ENCODE results near the gene TTC23L.

Gene TTC23L

GRCh38 chr5:34869256-34869655 lies 30.3 kb downstream of the TTC23L start:
- no peaks in the 10 kb centered on the region for H3K27me3 ChIP-seq (ENCODE audit: control insufficient read depth in 1 of 2, insufficient read depth in 2 of 2, low read length in 2 of 2)
- H3K27ac ChIP-seq (ENCODE audit: low read length), result no peak overlapping the region
- H3K9ac ChIP-seq (ENCODE audit: low read length in 2 of 2), result no peak overlapping the region
- no peaks in the 10 kb centered on the region for H3K4me1 ChIP-seq (ENCODE audit: control insufficient read depth, insufficient read depth, low read length)
- H3K4me3 ChIP-seq (ENCODE audit: low read length in 2 of 2), result no peak overlapping the region
- no peaks in the 10 kb centered on the region for H3K9me3 ChIP-seq (ENCODE audit: control insufficient read depth in 2 of 2, low read length in 2 of 2)
- H3K36me3 ChIP-seq (ENCODE audit: control insufficient read depth in 2 of 2, insufficient read depth in 2 of 2, low read length in 2 of 2), result no peaks in the 10 kb centered on the region

GRCh38 chr5:34870382-34870781 lies 31.4 kb downstream of the TTC23L start:
- Histone ChIP-seq H3K9ac (ENCODE audit: low read length in 2 of 2) (no peak overlapping the region), H3K27ac (ENCODE audit: low read length) (no peak overlapping the region), H3K4me3 (ENCODE audit: low read length in 2 of 2) (no peak overlapping the region), H3K4me1 (ENCODE audit: control insufficient read depth, insufficient read depth, low read length) (no peaks in the 10 kb centered on the region), H3K36me3 (ENCODE audit: control insufficient read depth in 2 of 2, insufficient read depth in 2 of 2, low read length in 2 of 2) (no peaks in the 10 kb centered on the region), H3K9me3 (ENCODE audit: control insufficient read depth in 2 of 2, low read length in 2 of 2) (peaks cover 0 to 2% of the 10 kb centered on the region in 2 donors), H3K27me3 (ENCODE audit: control insufficient read depth in 1 of 2, insufficient read depth in 2 of 2, low read length in 2 of 2) (no peaks in the 10 kb centered on the region)

- no peaks in the 10 kb centered on the region for H3K36me3 ChIP-seq (ENCODE audit: control insufficient read depth in 2 of 2, insufficient read depth in 2 of 2, low read length in 2 of 2)
- no peak overlapping the region for H3K27ac ChIP-seq (ENCODE audit: low read length)
- H3K4me1 ChIP-seq (ENCODE audit: control insufficient read depth, insufficient read depth, low read length), result no peaks in the 10 kb centered on the region
- H3K9me3 ChIP-seq (ENCODE audit: control insufficient read depth in 2 of 2, low read length in 2 of 2), result peaks cover 0 to 8% of the 10 kb centered on the region in 2 donors
- H3K9ac ChIP-seq (ENCODE audit: low read length in 2 of 2), result no peak overlapping the region
- no peaks in the 10 kb centered on the region for H3K27me3 ChIP-seq (ENCODE audit: control insufficient read depth in 1 of 2, insufficient read depth in 2 of 2, low read length in 2 of 2)
- H3K4me3 ChIP-seq (ENCODE audit: low read length in 2 of 2), result no peak overlapping the region
These were observed 37.3 kb downstream of the TTC23L start for GRCh38 chr5:34876275-34876674.

GRCh38 chr5:34881246-34881645 lies 42.3 kb downstream of the TTC23L start:
- Histone ChIP-seq H3K27me3 (ENCODE audit: control insufficient read depth in 1 of 2, insufficient read depth in 2 of 2, low read length in 2 of 2) (no peaks in the 10 kb centered on the region), H3K36me3 (ENCODE audit: control insufficient read depth in 2 of 2, insufficient read depth in 2 of 2, low read length in 2 of 2) (no peaks in the 10 kb centered on the region), H3K4me3 (ENCODE audit: low read length in 2 of 2) (no peak overlapping the region), H3K9me3 (ENCODE audit: control insufficient read depth in 2 of 2, low read length in 2 of 2) (peaks cover 0 to 3% of the 10 kb centered on the region in 2 donors), H3K27ac (ENCODE audit: low read length) (no peak overlapping the region), H3K9ac (ENCODE audit: low read length in 2 of 2) (no peak overlapping the region), H3K4me1 (ENCODE audit: control insufficient read depth, insufficient read depth, low read length) (no peaks in the 10 kb centered on the region)

- H3K4me3 ChIP-seq (ENCODE audit: low read length in 2 of 2), result no peak overlapping the region
- H3K9ac ChIP-seq (ENCODE audit: low read length in 2 of 2), result no peak overlapping the region
- H3K36me3 ChIP-seq (ENCODE audit: control insufficient read depth in 2 of 2, insufficient read depth in 2 of 2, low read length in 2 of 2), result no peaks in the 10 kb centered on the region
- no peaks in the 10 kb centered on the region for H3K9me3 ChIP-seq (ENCODE audit: control insufficient read depth in 2 of 2, low read length in 2 of 2)
- no peaks in the 10 kb centered on the region for H3K27me3 ChIP-seq (ENCODE audit: control insufficient read depth in 1 of 2, insufficient read depth in 2 of 2, low read length in 2 of 2)
- no peak overlapping the region for H3K27ac ChIP-seq (ENCODE audit: low read length)
- no peaks in the 10 kb centered on the region for H3K4me1 ChIP-seq (ENCODE audit: control insufficient read depth, insufficient read depth, low read length)
These were observed 47.6 kb downstream of the TTC23L start for GRCh38 chr5:34886392-34887119.

- H3K27ac ChIP-seq (ENCODE audit: low read length), result no peak overlapping the region
- H3K4me1 ChIP-seq (ENCODE audit: control insufficient read depth, insufficient read depth, low read length), result no peaks in the 10 kb centered on the region
- no peak overlapping the region for H3K9ac ChIP-seq (ENCODE audit: low read length in 2 of 2)
- no peak overlapping the region for H3K4me3 ChIP-seq (ENCODE audit: low read length in 2 of 2)
- no peaks in the 10 kb centered on the region for H3K36me3 ChIP-seq (ENCODE audit: control insufficient read depth in 2 of 2, insufficient read depth in 2 of 2, low read length in 2 of 2)
- H3K9me3 ChIP-seq (ENCODE audit: control insufficient read depth in 2 of 2, low read length in 2 of 2), result no peaks in the 10 kb centered on the region
- H3K27me3 ChIP-seq (ENCODE audit: control insufficient read depth in 1 of 2, insufficient read depth in 2 of 2, low read length in 2 of 2), result no peaks in the 10 kb centered on the region
These were observed 50.4 kb downstream of the TTC23L start for GRCh38 chr5:34889394-34889793.

GRCh38 chr5:34891981-34892380 lies 53.0 kb downstream of the TTC23L start:
- no peak overlapping the region for H3K27ac ChIP-seq (ENCODE audit: low read length)
- H3K4me3 ChIP-seq (ENCODE audit: low read length in 2 of 2), result no peak overlapping the region

GRCh38 chr5:34892414-34892813 lies 53.5 kb downstream of the TTC23L start:
- H3K4me1 ChIP-seq (ENCODE audit: control insufficient read depth, insufficient read depth, low read length), result no peaks in the 10 kb centered on the region
- H3K9me3 ChIP-seq (ENCODE audit: control insufficient read depth in 2 of 2, low read length in 2 of 2), result no peaks in the 10 kb centered on the region
- H3K4me3 ChIP-seq (ENCODE audit: low read length in 2 of 2), result no peak overlapping the region
- H3K9ac ChIP-seq (ENCODE audit: low read length in 2 of 2), result no peak overlapping the region
- H3K27ac ChIP-seq (ENCODE audit: low read length), result no peak overlapping the region
- peaks cover 2% of the 10 kb centered on the region in 2 donors for H3K36me3 ChIP-seq (ENCODE audit: control insufficient read depth in 2 of 2, insufficient read depth in 2 of 2, low read length in 2 of 2)
- no peaks in the 10 kb centered on the region for H3K27me3 ChIP-seq (ENCODE audit: control insufficient read depth in 1 of 2, insufficient read depth in 2 of 2, low read length in 2 of 2)

More at GRCh38 chr5:34891981-34892380, 53.0 kb downstream of the TTC23L start:
- Histone ChIP-seq H3K27me3 (ENCODE audit: control insufficient read depth in 1 of 2, insufficient read depth in 2 of 2, low read length in 2 of 2) (no peaks in the 10 kb centered on the region), H3K9me3 (ENCODE audit: control insufficient read depth in 2 of 2, low read length in 2 of 2) (no peaks in the 10 kb centered on the region), H3K4me1 (ENCODE audit: control insufficient read depth, insufficient read depth, low read length) (no peaks in the 10 kb centered on the region), H3K36me3 (ENCODE audit: control insufficient read depth in 2 of 2, insufficient read depth in 2 of 2, low read length in 2 of 2) (peaks cover 2% of the 10 kb centered on the region in 2 donors), H3K9ac (ENCODE audit: low read length in 2 of 2) (no peak overlapping the region)

- Histone ChIP-seq H3K27ac (ENCODE audit: low read length) (no peak overlapping the region), H3K4me3 (ENCODE audit: low read length in 2 of 2) (no peak overlapping the region), H3K36me3 (ENCODE audit: control insufficient read depth in 2 of 2, insufficient read depth in 2 of 2, low read length in 2 of 2) (peaks cover 2% of the 10 kb centered on the region in 2 donors), H3K27me3 (ENCODE audit: control insufficient read depth in 1 of 2, insufficient read depth in 2 of 2, low read length in 2 of 2) (no peaks in the 10 kb centered on the region), H3K9me3 (ENCODE audit: control insufficient read depth in 2 of 2, low read length in 2 of 2) (no peaks in the 10 kb centered on the region), H3K4me1 (ENCODE audit: control insufficient read depth, insufficient read depth, low read length) (no peaks in the 10 kb centered on the region), H3K9ac (ENCODE audit: low read length in 2 of 2) (no peak overlapping the region)
These were observed 55.8 kb downstream of the TTC23L start for GRCh38 chr5:34894716-34895115.

- Histone ChIP-seq H3K9me3 (ENCODE audit: control insufficient read depth in 2 of 2, low read length in 2 of 2) (no peaks in the 10 kb centered on the region), H3K4me3 (ENCODE audit: low read length in 2 of 2) (no peak overlapping the region), H3K27ac (ENCODE audit: low read length) (no peak overlapping the region), H3K4me1 (ENCODE audit: control insufficient read depth, insufficient read depth, low read length) (no peaks in the 10 kb centered on the region), H3K9ac (ENCODE audit: low read length in 2 of 2) (no peak overlapping the region), H3K27me3 (ENCODE audit: control insufficient read depth in 1 of 2, insufficient read depth in 2 of 2, low read length in 2 of 2) (no peaks in the 10 kb centered on the region), H3K36me3 (ENCODE audit: control insufficient read depth in 2 of 2, insufficient read depth in 2 of 2, low read length in 2 of 2) (peaks cover 2% of the 10 kb centered on the region in 2 donors)
These were observed 56.9 kb downstream of the TTC23L start for GRCh38 chr5:34895641-34896419.

- Histone ChIP-seq H3K4me1 (ENCODE audit: control insufficient read depth, insufficient read depth, low read length) (no peaks in the 10 kb centered on the region), H3K4me3 (ENCODE audit: low read length in 2 of 2) (no peak overlapping the region), H3K27ac (ENCODE audit: low read length) (no peak overlapping the region), H3K36me3 (ENCODE audit: control insufficient read depth in 2 of 2, insufficient read depth in 2 of 2, low read length in 2 of 2) (peaks cover 2 to 5% of the 10 kb centered on the region in 2 donors), H3K9ac (ENCODE audit: low read length in 2 of 2) (no peak overlapping the region), H3K9me3 (ENCODE audit: control insufficient read depth in 2 of 2, low read length in 2 of 2) (no peaks in the 10 kb centered on the region), H3K27me3 (ENCODE audit: control insufficient read depth in 1 of 2, insufficient read depth in 2 of 2, low read length in 2 of 2) (no peaks in the 10 kb centered on the region)
These were observed 58.7 kb downstream of the TTC23L start for GRCh38 chr5:34897646-34898045.
